K562 (cell line): ENCODE data around the gene TLE3. TPM values are rescaled to one million over a fixed set of nuclear protein-coding genes. Genes with fewer than 3 reads are reported as not detected.

ENCODE experiments used
- ATAC-seq: fragments of 200-7000 bp; cut with Tn5 transposase; 3 replicates; pipeline ENCODE4 v1.9.1; 2020; ENCODE audit warnings: moderate library complexity
- BruUV-seq: library from RNA; stranded (reverse); fragments of 400-500 nt; replicated peaks from 2 replicates; lab custom pipeline; 2021; lab: Mats Ljungman, UMichigan
- CTCF ChIA-PET: fragments of 300-600 bp; formaldehyde crosslinking; extraction: SDS; loops from one replicate; lab custom pipeline; 2021; ENCODE audit warnings: low intra/inter-chr PET ratio; lab: Yijun Ruan, JAX
- POLR2A ChIA-PET: fragments of 300-600, 350-650 bp; sonication (Branson Sonifier 250); formaldehyde crosslinking; extraction: SDS; loops from one replicate; lab custom pipeline; 2021; ENCODE audit warnings: antibody characterized with exemption, inconsistent platforms; lab: Yijun Ruan, JAX
- DNase-seq, 4 experiments: peaks; one replicate each; pipeline versions ENCODE4 v3.0.0 to v3.0.0-alpha.2; 2011 to 2018; ENCODE audit warnings: low spot score in 3 of 4, mixed read lengths in 3 of 4; ENCODE audit errors: extremely low read depth in 1 of 4
- FAIRE-seq: peaks from 2 replicates; lab custom pipeline; 2011; peaks lifted over from hg19 to GRCh38; lab: Jason Lieb, UNC
- H2AFZ ChIP-seq: 2 replicates; pipeline ENCODE4 v1.6.0; 2011; ENCODE audit warnings: low read depth, low read length, control low read depth, inconsistent platforms
- H3K27ac ChIP-seq: fragments of 200-600 bp; 3 replicates; pipeline ENCODE4 v1.8.0; 2011; ENCODE audit warnings: low read depth, mild to moderate bottlenecking, control low read depth, inconsistent platforms, low read length, moderate library complexity, mixed read lengths; ENCODE audit errors: extremely low read depth
- H3K27me3 ChIP-seq, 2 experiments: fragments of 300-600 bp in 1 of 2; 2 replicates in 1 of 2; 3 replicates in 1 of 2; pipeline versions ENCODE4 v1.6.0 to v1.8.0; 2011; ENCODE audit warnings: inconsistent platforms in 2 of 2, low read length in 2 of 2, mild to moderate bottlenecking in 1 of 2, mixed read lengths in 1 of 2, moderate library complexity in 1 of 2; ENCODE audit not compliant: control insufficient read depth in 2 of 2, insufficient read depth in 2 of 2
- H3K36me3 ChIP-seq: fragments of 300-600 bp; 3 replicates; pipeline ENCODE4 v1.8.0; 2011; ENCODE audit warnings: mild to moderate bottlenecking, low read length, inconsistent platforms; ENCODE audit not compliant: control insufficient read depth, insufficient read depth
- H3K4me1 ChIP-seq, 2 experiments: fragments of 200-600 bp in 1 of 2; replicated peaks in 1 of 2; 2 replicates in 1 of 2; 3 replicates in 1 of 2; pipeline versions ENCODE4 v1.5.1 to v1.8.0; 2011; ENCODE audit warnings: inconsistent platforms in 2 of 2, low read length in 2 of 2, mild to moderate bottlenecking in 1 of 2, mixed read lengths in 1 of 2, moderate library complexity in 1 of 2; ENCODE audit not compliant: control insufficient read depth in 2 of 2, insufficient read depth in 2 of 2
- H3K4me2 ChIP-seq: 2 replicates; pipeline ENCODE4 v1.6.1; 2011; ENCODE audit warnings: low read length, control low read depth, inconsistent platforms, mixed read lengths; ENCODE audit not compliant: insufficient read depth
- H3K4me3 ChIP-seq: fragments of 200-600 bp; sonication (generic), shearing (Covaris generic); 2 replicates; pipeline ENCODE4 v1.5.1; 2016; ENCODE audit warnings: control low read depth, inconsistent platforms
- H3K79me2 ChIP-seq: fragments of 200-600 bp; 3 replicates; pipeline ENCODE4 v1.8.0; 2011; ENCODE audit warnings: low read length, inconsistent platforms; ENCODE audit not compliant: control insufficient read depth, insufficient read depth
- H3K9ac ChIP-seq, 2 experiments: 2 replicates each; pipeline versions ENCODE4 v1.6.0 to v1.6.1; 2011; ENCODE audit warnings: low read depth in 2 of 2, low read length in 2 of 2, control low read depth in 1 of 2, inconsistent platforms in 1 of 2, mild to moderate bottlenecking in 1 of 2, mixed read lengths in 1 of 2; ENCODE audit not compliant: insufficient read depth in 1 of 2
- H3K9me1 ChIP-seq: one replicate; pipeline ENCODE4 v1.6.0; 2011; ENCODE audit warnings: inconsistent platforms, mild to moderate bottlenecking, low read length, moderate library complexity; ENCODE audit not compliant: control insufficient read depth, insufficient read depth
- H3K9me3 ChIP-seq: replicated peaks from 2 replicates; pipeline ENCODE4 v1.5.1; 2011; ENCODE audit warnings: low read depth, low read length, inconsistent platforms; ENCODE audit not compliant: control insufficient read depth, insufficient read depth
- H4K20me1 ChIP-seq: replicated peaks from 2 replicates; pipeline ENCODE4 v1.6.1; 2011; ENCODE audit warnings: low read length, inconsistent platforms, mixed read lengths; ENCODE audit not compliant: control insufficient read depth, insufficient read depth
- CEBPB ChIP-seq: fragments of 450-650 bp; IDR thresholded peaks from 2 replicates; pipeline ENCODE4 v1.6.1; 2016; ENCODE audit warnings: missing genetic modification characterization, missing compliant biosample characterization
- CEBPG ChIP-seq, 3 experiments: fragments of 200-800 bp in 1 of 3; sonication (Bioruptor generic) in 1 of 3; sonication (generic) in 1 of 3; formaldehyde crosslinking in 1 of 3; IDR thresholded peaks in 2 of 3; conservative IDR thresholded peaks in 1 of 3; 2 replicates each; pipeline versions ENCODE4 v1.6.1 to v1.8.0; 2016 to 2022; ENCODE audit warnings: missing compliant biosample characterization in 2 of 3, missing genetic modification characterization in 2 of 3, mild to moderate bottlenecking in 1 of 3, missing genetic modification reagents in 1 of 3
- CXXC5 ChIP-seq: fragments of 250-450 bp; sonication (Bioruptor Pico); IDR thresholded peaks from 2 replicates; pipeline ENCODE4 v1.8.0; 2022; ENCODE audit warnings: inconsistent platforms, mild to moderate bottlenecking, moderate library complexity
- ELF1 ChIP-seq: fragments of 200-800 bp; sonication (Bioruptor generic); IDR thresholded peaks from 2 replicates; pipeline ENCODE4 v1.6.1; 2016; ENCODE audit warnings: missing genetic modification characterization, missing compliant biosample characterization
- HMG20B ChIP-seq: fragments of 250-450 bp; sonication (Bioruptor Pico); IDR thresholded peaks from 2 replicates; pipeline ENCODE4 v1.5.0; 2021; ENCODE audit warnings: mild to moderate bottlenecking
- HNRNPUL1 ChIP-seq: fragments of 200-400 bp; formaldehyde crosslinking; IDR thresholded peaks from 2 replicates; pipeline ENCODE4 v1.6.1; 2017; ENCODE audit warnings: low read length
- NR2C1 ChIP-seq, 2 experiments: fragments of 450-650 bp; IDR thresholded peaks; 2 replicates each; pipeline ENCODE4 v1.6.1; 2017; ENCODE audit warnings: mild to moderate bottlenecking in 2 of 2, antibody characterized with exemption in 1 of 2, inconsistent platforms in 1 of 2, missing compliant biosample characterization in 1 of 2, missing genetic modification characterization in 1 of 2
- NR3C1 ChIP-seq: sonication (generic); formaldehyde crosslinking; IDR thresholded peaks from 2 replicates; pipeline ENCODE4 v1.8.1; 2022; ENCODE audit warnings: missing genetic modification reagents
- RFX5 ChIP-seq: IDR thresholded peaks from 2 replicates; pipeline ENCODE4 v1.6.1; 2011; ENCODE audit warnings: low read depth, mild to moderate bottlenecking, improper control_type of control experiment, low read length
- SMAD4 ChIP-seq: fragments of 250-450 bp; sonication (Bioruptor Pico); conservative IDR thresholded peaks from 2 replicates; pipeline ENCODE4 v1.8.0; 2021; ENCODE audit warnings: inconsistent platforms, mild to moderate bottlenecking, moderate library complexity
- SRSF7 ChIP-seq: fragments of 200-400 bp; formaldehyde crosslinking; optimal IDR thresholded peaks from 2 replicates; pipeline ENCODE3; 2017; ENCODE audit warnings: mild to moderate bottlenecking, low read depth, low read length
- TBP ChIP-seq: optimal IDR thresholded peaks from 2 replicates; pipeline ENCODE3; 2011; ENCODE audit warnings: low read depth, low read length, improper control_type of control experiment
- TCF7L2 ChIP-seq: fragments of 150-350 bp; IDR thresholded peaks from 2 replicates; pipeline ENCODE4 v1.6.1; 2016; ENCODE audit warnings: low read depth, mild to moderate bottlenecking, low read length, moderate library complexity
- ZBED1 ChIP-seq: IDR thresholded peaks from 2 replicates; pipeline ENCODE4 v1.6.1; 2014
- ZNF121 ChIP-seq: sonication (generic); formaldehyde crosslinking; conservative IDR thresholded peaks from 2 replicates; pipeline ENCODE4 v1.8.0; 2022; ENCODE audit warnings: missing genetic modification reagents
- ZNF431 ChIP-seq: sonication (generic); formaldehyde crosslinking; IDR thresholded peaks from 2 replicates; pipeline ENCODE4 v1.8.0; 2022; ENCODE audit warnings: mild to moderate bottlenecking, missing genetic modification reagents
- ZNF699 ChIP-seq: fragments of 250-450 bp; sonication (Bioruptor Pico); IDR thresholded peaks from 2 replicates; pipeline ENCODE4 v1.8.0; 2021; ENCODE audit warnings: mild to moderate bottlenecking, moderate library complexity; ENCODE audit not compliant: insufficient replicate concordance
- WGBS: fragments of 100-300 bp; shearing (Covaris generic); methylation state at CpG from one replicate; pipeline ENCODE4 v1.1.6; 2016; ENCODE audit warnings: low coverage, mixed read lengths; ENCODE audit not compliant: insufficient coverage; ENCODE audit errors: missing lambda C conversion rate; 5-methylcytosine and 5-hydroxymethylcytosine counted together
- in situ Hi-C: fragments of 300-500 bp; cut with MboI; formaldehyde crosslinking; loops from 4 replicates; pipeline ENCODE4 v1.15.0; 2018; ENCODE audit warnings: inconsistent platforms, mixed read lengths
- intact Hi-C: fragments of 100-400 bp; cut with micrococcal nuclease; formaldehyde crosslinking; loops from 2 replicates; pipeline ENCODE4 v1.14.2; 2022
- polyA plus RNA-seq, 8 experiments: library from polyadenylated mRNA; depleted of rRNA in 4 of 8; stranded (reverse) in 5 of 8; unstranded in 3 of 8; fragments of >200 nt; fragmentation: Nextera tagmentation in 2 of 8; fragmentation: Illumina TruSeq in 1 of 8; extraction: Ambion mirVana in 2 of 8; extraction: Trizol in 1 of 8; gene quantifications; 2 replicates each; pipeline versions ENCODE4 v1.2.1 to v1.2.3, GENCODE V29; 2011 to 2014; ENCODE audit warnings: inconsistent platforms in 1 of 8, missing spikeins in 1 of 8
- total RNA-seq, 7 experiments: library from RNA; depleted of rRNA in 6 of 7; stranded (reverse); fragments of >200 nt in 6 of 7; fragmentation: Illumina TruSeq in 2 of 7; extraction: Trizol in 2 of 7; gene quantifications; 2 replicates each; pipeline versions ENCODE4 v1.2.1 to v1.2.3, GENCODE V29; 2011 to 2021; ENCODE audit warnings: low replicate concordance in 1 of 7
- TF ChIP-seq, protein P1 (sequence below): fragments of 250-450 bp; sonication (Bioruptor Pico); IDR thresholded peaks from 2 replicates; pipeline ENCODE4 v1.9.0; 2021; ENCODE audit warnings: mild to moderate bottlenecking
- TF ChIP-seq, protein P2 (sequence below): fragments of 250-450 bp; sonication (Bioruptor Pico); IDR thresholded peaks from 2 replicates; pipeline ENCODE4 v1.8.0; 2022; ENCODE audit warnings: inconsistent platforms, mild to moderate bottlenecking, moderate library complexity, borderline replicate concordance
- TF ChIP-seq, protein P3 (sequence below): fragments of 250-450 bp; sonication (Bioruptor Pico); IDR thresholded peaks from 2 replicates; pipeline ENCODE4 v1.5.0; 2021

Gene TLE3
- total and polyA plus RNA-seq, 9 of the 15 experiments (the other 6 are each of a cell fraction or from before 2014, with no cell fraction given), result 1.5 to 84.2 (median 14.1) TPM

DNA sequence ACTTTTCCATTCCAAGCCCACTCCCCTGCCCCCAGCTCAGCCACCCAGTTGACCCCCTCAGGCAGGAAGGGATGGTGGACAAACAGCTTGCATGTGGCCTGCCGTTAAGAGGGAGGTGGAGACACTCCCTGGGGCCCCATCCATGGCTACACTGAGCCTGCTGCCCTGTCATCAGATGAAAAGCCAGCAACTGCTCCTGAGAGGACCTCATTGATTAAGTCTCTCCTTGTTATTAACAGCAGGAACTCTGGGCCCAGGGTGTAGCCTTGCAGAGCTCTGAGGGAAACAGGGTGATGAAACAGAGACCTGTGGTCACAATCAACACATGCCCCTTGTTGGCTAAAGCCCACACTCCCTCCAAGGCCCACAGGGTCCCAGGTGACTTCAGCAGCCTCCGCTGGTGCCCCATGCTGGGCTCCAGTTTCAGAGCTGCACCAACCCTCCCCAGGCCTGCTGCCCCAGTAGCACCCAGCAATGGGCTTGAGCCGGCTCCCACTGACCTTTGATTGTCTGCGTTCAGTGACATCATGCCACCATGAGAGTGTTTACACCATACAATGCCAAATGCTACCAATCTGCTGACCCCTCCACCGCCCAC is 22.3 kb upstream of the TLE3 start (continued):
- TF ChIP-seq, protein P1, sequence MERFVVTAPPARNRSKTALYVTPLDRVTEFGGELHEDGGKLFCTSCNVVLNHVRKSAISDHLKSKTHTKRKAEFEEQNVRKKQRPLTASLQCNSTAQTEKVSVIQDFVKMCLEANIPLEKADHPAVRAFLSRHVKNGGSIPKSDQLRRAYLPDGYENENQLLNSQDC (CRISPR knock-in tag), result no peak
- TF ChIP-seq ZBED1 (no peak), RFX5 (no peak), ELF1 (tag) (no peak), CXXC5 (no peak)
- TF ChIP-seq, protein P2, sequence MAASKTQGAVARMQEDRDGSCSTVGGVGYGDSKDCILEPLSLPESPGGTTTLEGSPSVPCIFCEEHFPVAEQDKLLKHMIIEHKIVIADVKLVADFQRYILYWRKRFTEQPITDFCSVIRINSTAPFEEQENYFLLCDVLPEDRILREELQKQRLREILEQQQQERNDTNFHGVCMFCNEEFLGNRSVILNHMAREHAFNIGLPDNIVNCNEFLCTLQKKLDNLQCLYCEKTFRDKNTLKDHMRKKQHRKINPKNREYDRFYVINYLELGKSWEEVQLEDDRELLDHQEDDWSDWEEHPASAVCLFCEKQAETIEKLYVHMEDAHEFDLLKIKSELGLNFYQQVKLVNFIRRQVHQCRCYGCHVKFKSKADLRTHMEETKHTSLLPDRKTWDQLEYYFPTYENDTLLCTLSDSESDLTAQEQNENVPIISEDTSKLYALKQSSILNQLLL, result no peak

DNA sequence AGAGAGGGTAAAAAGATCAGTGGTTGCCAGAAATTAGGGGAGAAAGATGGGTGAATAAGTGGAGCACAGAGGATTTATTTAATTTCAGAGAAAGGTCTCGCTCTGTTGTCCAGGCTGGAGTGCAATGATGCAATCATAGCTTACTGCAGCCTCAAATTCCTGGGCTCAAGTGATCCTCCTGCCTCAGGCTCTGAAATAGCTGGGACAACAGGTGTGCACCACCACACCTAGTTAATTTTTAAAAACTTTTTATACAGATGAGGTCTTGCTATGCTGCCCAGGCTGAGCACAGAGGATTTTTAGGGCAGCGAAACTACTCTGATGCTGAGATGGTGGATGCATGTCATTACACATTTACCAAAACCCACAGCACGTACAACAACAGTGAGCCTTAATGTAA is 20.9 kb upstream of the TLE3 start:
- no peak overlapping the region for H3K27ac ChIP-seq
- FAIRE-seq (no peak), DNase-seq (no peak), ATAC-seq (no peak)
- no peak overlapping the region for H2AFZ ChIP-seq
- WGBS, result 12% methylated on average over 3 of the region's 3 CpGs
- H3K79me2 ChIP-seq, result no peaks in the 10 kb centered on the region
- CTCF ChIA-PET, result no interaction called here
- H3K9me1 ChIP-seq, result no peaks in the 10 kb centered on the region
- no peaks in the 10 kb centered on the region for H3K36me3 ChIP-seq
- H4K20me1 ChIP-seq, result no peaks in the 10 kb centered on the region
- POLR2A ChIA-PET, result interaction anchor here (0.7 kb wide), 2 partner anchors 19 to 21 kb away, joined by 3 read pairs; no protein-coding TSS in a partner anchor
- H3K27me3 ChIP-seq, result peaks cover 8 to 22% of the 10 kb centered on the region in 2 experiments; a peak in 4 of 5 replicates
- no peaks in the 10 kb centered on the region for H3K4me1 ChIP-seq
- no peak overlapping the region for H3K4me2 ChIP-seq
- intact Hi-C loops, result no loop called here
- no peaks in the 10 kb centered on the region for H3K9me3 ChIP-seq
- H3K9ac ChIP-seq, result no peak overlapping the region
- no peak overlapping the region for H3K4me3 ChIP-seq
- no TSS peak for BruUV-seq
- in situ Hi-C loops, result no loop called here
- no peak for TF ChIP-seq HMG20B (CRISPR knock-in tag)
- TF ChIP-seq CEBPB (tag), result peak; percentile 52
- no peak for TF ChIP-seq NR3C1
- TF ChIP-seq, protein P3, sequence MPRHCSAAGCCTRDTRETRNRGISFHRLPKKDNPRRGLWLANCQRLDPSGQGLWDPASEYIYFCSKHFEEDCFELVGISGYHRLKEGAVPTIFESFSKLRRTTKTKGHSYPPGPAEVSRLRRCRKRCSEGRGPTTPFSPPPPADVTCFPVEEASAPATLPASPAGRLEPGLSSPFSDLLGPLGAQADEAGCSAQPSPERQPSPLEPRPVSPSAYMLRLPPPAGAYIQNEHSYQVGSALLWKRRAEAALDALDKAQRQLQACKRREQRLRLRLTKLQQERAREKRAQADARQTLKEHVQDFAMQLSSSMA (CRISPR knock-in tag), result no peak
- no peak for TF ChIP-seq TCF7L2
- no peak for TF ChIP-seq SMAD4 (CRISPR knock-in tag)
- TF ChIP-seq ZNF699 (CRISPR knock-in tag), result no peak
- no peak for TF ChIP-seq NR2C1 (IDR thresholded peaks at IDR 0.05)
- TF ChIP-seq NR2C1 (tag; IDR thresholded peaks at IDR 0.05), result no peak
- no peak for TF ChIP-seq SRSF7
- TF ChIP-seq TBP, result no peak
- no peak for TF ChIP-seq CEBPG (CRISPR knock-in tag; IDR thresholded peaks at IDR 0.05)
- 0 out of 4 replicates have a peak, but pooled peaks of 1 of the 2 experiments have one; percentile 13 for TF ChIP-seq CEBPG (tag; conservative IDR thresholded peaks at IDR 0.05 in 1 of 2, IDR thresholded peaks at IDR 0.05 in 1 of 2)
- TF ChIP-seq ZNF121 (CRISPR knock-in tag), result peak; percentile 71
- TF ChIP-seq ZBED1, result no peak
- no peak for TF ChIP-seq ZNF431
- TF ChIP-seq HNRNPUL1, result no peak
